Mesothelial cell of epicardium (in vitro differentiated cells): Measurements from ENCODE around the gene VTN. TPM values are rescaled to one million over a fixed set of nuclear protein-coding genes. Genes with fewer than 3 reads are reported as not detected.

Experiments used
- DNase-seq, 2 experiments: peaks; one replicate each; pipeline ENCODE4 v3.0.0; 2021; ENCODE audit warnings: low spot score in 2 of 2; ENCODE audit not compliant: unreplicated experiment in 2 of 2
- H3K27ac Mint-ChIP-seq: 2 replicates; pipeline ENCODE4 v1.8.0; 2021; ENCODE audit warnings: mixed read lengths
- H3K27me3 Mint-ChIP-seq: 2 replicates; pipeline ENCODE4 v1.8.0; 2021; ENCODE audit warnings: low read depth, mixed read lengths
- H3K36me3 Mint-ChIP-seq: 2 replicates; pipeline ENCODE4 v1.8.0; 2021; ENCODE audit warnings: mixed read lengths
- H3K4me1 Mint-ChIP-seq: 2 replicates; pipeline ENCODE4 v1.8.0; 2021; ENCODE audit warnings: mixed read lengths
- H3K4me3 Mint-ChIP-seq: 2 replicates; pipeline ENCODE4 v1.8.0; 2021; ENCODE audit warnings: mild to moderate bottlenecking, moderate library complexity, mixed read lengths
- H3K9me3 Mint-ChIP-seq: 2 replicates; pipeline ENCODE4 v1.8.0; 2021; ENCODE audit warnings: mixed read lengths
- total RNA-seq: library from RNA; stranded (reverse); gene quantifications from 3 replicates; pipeline ENCODE4 v1.2.1, GENCODE V29; 2021
- TF ChIP-seq, protein P1 (sequence below): fragments of 200-600 bp; sonication (generic); IDR thresholded peaks from one replicate; pipeline ENCODE4 v1.5.0; 2021; ENCODE audit warnings: antibody characterized with exemption; ENCODE audit not compliant: unreplicated experiment

The VTN gene
- total RNA-seq, 1 donor from 2014 or later = 0.47 TPM

DNA sequence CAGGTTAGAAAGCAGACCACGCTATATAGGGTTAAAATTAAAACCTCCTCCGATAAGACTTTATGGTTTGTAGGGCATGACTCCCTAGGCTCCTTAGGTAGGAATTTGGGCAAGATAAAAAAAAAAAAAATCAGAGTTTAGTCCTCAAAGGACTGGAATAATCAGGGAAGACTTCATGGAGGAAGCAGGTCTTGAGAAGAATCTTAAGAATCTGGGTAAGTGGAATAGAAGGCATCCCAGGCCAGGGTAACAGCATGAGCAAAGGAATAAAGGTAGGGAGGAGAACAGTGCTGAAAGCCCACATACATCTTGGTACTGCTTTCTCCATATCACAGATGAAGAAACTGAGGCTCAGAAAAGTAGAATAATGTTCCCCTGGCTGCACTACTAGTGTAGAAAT is 20.5 kb upstream of the VTN start:
- H3K36me3 Mint-ChIP-seq = peaks cover 15% of the 10 kb centered on the region
- TF ChIP-seq, protein P1, sequence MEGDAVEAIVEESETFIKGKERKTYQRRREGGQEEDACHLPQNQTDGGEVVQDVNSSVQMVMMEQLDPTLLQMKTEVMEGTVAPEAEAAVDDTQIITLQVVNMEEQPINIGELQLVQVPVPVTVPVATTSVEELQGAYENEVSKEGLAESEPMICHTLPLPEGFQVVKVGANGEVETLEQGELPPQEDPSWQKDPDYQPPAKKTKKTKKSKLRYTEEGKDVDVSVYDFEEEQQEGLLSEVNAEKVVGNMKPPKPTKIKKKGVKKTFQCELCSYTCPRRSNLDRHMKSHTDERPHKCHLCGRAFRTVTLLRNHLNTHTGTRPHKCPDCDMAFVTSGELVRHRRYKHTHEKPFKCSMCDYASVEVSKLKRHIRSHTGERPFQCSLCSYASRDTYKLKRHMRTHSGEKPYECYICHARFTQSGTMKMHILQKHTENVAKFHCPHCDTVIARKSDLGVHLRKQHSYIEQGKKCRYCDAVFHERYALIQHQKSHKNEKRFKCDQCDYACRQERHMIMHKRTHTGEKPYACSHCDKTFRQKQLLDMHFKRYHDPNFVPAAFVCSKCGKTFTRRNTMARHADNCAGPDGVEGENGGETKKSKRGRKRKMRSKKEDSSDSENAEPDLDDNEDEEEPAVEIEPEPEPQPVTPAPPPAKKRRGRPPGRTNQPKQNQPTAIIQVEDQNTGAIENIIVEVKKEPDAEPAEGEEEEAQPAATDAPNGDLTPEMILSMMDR = no peak
- H3K4me1 Mint-ChIP-seq = no peaks in the 10 kb centered on the region
- no peaks in the 10 kb centered on the region for H3K9me3 Mint-ChIP-seq
- no peak for DNase-seq
- peaks cover 2% of the 10 kb centered on the region for H3K27me3 Mint-ChIP-seq
- no peak overlapping the region for H3K27ac Mint-ChIP-seq
- no peak overlapping the region for H3K4me3 Mint-ChIP-seq

DNA sequence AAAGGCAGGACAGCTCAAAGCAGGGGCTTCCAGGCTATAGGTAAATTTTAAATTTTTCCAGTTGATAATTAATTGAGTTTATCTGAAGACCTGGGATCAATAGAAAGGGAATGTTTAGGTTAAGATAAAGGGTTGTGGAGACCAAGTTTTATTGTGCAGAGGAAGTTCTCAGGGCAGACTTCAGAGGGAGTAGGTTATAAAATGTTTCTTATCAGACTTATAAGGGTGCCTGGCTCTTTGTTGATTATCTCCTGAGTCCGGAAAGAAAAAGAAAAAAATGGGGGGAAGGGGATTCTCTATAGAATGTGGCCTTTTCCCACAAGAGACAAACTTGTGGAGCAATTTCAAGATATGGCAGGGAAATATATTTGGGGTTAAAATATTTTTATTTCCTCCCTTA is 20.0 kb upstream of the VTN start:
- Mint-ChIP-seq H3K27ac (no peak overlapping the region), H3K27me3 (peaks cover 6% of the 10 kb centered on the region), H3K4me3 (no peak overlapping the region), H3K9me3 (no peaks in the 10 kb centered on the region), H3K36me3 (peaks cover 15% of the 10 kb centered on the region), H3K4me1 (peaks cover 4% of the 10 kb centered on the region)
- TF ChIP-seq, protein P1 = no peak
- DNase-seq = no peak

DNA sequence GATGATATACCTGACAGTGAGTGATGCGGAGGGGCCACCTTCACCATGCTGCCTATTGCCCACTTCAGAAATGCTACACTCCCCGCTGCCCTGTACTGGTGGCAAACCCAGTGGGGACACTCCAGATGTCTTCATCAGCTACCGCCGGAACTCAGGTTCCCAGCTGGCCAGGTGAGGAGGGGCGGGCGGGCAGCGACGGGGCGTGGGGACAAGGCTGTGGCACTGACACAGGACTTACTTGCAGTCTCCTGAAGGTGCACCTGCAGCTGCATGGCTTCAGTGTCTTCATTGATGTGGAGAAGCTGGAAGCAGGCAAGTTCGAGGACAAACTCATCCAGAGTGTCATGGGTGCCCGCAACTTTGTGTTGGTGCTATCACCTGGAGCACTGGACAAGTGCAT is 18.0 kb upstream of the VTN start:
- no peak for DNase-seq
- H3K4me1 Mint-ChIP-seq = peaks cover 7% of the 10 kb centered on the region
- no peak overlapping the region for H3K27ac Mint-ChIP-seq
- H3K9me3 Mint-ChIP-seq = no peaks in the 10 kb centered on the region
- peaks cover 24% of the 10 kb centered on the region for H3K27me3 Mint-ChIP-seq
- TF ChIP-seq, protein P1 = no peak
- peaks cover 15% of the 10 kb centered on the region for H3K36me3 Mint-ChIP-seq
- H3K4me3 Mint-ChIP-seq = no peak overlapping the region

DNA sequence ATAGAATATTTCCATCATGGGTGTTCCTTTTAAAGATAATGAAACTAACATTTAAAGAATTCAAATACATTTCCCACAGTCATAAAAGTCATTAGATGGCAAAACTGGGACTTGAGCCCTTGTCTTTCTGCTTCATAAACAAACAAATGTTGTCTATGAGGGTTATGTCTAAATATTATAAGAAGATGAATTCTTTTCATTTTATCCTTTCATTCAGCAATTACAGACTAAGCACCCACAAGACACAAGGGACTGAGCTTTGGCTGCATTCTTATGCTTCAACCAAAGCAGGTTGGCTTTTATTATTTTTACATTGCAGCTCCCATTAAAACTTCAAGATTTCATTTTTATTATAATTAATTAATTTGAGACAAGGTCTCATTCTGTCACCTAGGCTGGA is 16.3 kb upstream of the VTN start:
- H3K27me3 Mint-ChIP-seq = peaks cover 41% of the 10 kb centered on the region
- no peak overlapping the region for H3K4me3 Mint-ChIP-seq
- DNase-seq = no peak
- TF ChIP-seq, protein P1 = no peak
- peaks cover 7% of the 10 kb centered on the region for H3K4me1 Mint-ChIP-seq
- no peaks in the 10 kb centered on the region for H3K9me3 Mint-ChIP-seq
- no peak overlapping the region for H3K27ac Mint-ChIP-seq
- peaks cover 19% of the 10 kb centered on the region for H3K36me3 Mint-ChIP-seq

DNA sequence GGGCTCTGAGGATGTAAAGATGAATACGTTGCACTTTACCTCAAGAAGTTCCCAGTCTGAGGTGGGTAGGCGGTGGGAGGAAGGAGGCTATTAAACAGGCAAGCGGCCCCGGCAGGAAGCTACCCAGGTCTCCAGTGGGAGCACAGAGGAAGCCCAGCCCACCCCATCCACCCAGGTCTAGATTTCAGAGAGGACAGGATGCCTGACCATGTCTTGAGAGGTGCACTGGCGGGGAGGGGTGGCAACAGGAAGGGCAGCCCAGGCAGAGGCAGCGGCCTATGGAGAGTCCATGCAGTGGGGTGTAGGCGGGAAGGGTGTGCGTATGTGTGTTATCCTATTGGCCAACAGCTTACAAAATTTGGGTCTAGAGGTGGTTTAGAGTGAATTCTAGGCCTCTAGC is 15.3 kb upstream of the VTN start:
- Mint-ChIP-seq H3K4me3 (peak overlapping the region; percentile 73), H3K4me1 (peaks cover 9% of the 10 kb centered on the region), H3K27ac (no peak overlapping the region), H3K9me3 (no peaks in the 10 kb centered on the region), H3K36me3 (peaks cover 13% of the 10 kb centered on the region), H3K27me3 (peaks cover 51% of the 10 kb centered on the region)
- TF ChIP-seq, protein P1 = no peak
- DNase-seq = no peak

DNA sequence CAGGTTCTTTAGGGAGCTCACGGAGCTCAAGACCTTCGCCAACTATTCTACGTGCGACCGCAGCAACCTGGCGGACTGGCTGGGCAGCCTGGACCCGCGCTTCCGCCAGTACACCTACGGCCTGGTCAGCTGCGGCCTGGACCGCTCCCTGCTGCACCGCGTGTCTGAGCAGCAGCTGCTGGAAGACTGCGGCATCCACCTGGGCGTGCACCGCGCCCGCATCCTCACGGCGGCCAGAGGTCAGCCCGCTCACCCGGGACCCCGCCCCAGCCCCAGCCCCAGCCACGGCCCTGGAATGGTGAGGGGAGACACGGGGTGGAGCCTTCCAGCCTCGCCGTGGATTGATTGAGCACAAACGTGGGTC is 14.9 kb upstream of the VTN start:
- peaks cover 13% of the 10 kb centered on the region for H3K4me1 Mint-ChIP-seq
- H3K4me3 Mint-ChIP-seq = peak overlapping the region; percentile 73
- no peak overlapping the region for H3K27ac Mint-ChIP-seq
- DNase-seq = no peak
- no peaks in the 10 kb centered on the region for H3K9me3 Mint-ChIP-seq
- peaks cover 55% of the 10 kb centered on the region for H3K27me3 Mint-ChIP-seq
- TF ChIP-seq, protein P1 = no peak
- H3K36me3 Mint-ChIP-seq = peaks cover 9% of the 10 kb centered on the region
